AG04449 (cell line): ENCODE data around the gene TNFSF13.

Source experiments
- CTCF ChIA-PET: fragments of 350-600 bp; formaldehyde crosslinking; extraction: SDS; loops from one replicate; lab custom pipeline; 2021; ENCODE audit warnings: antibody characterized with exemption; lab: Yijun Ruan, JAX
- POLR2A ChIA-PET: fragments of 400-600, 350-600 bp; formaldehyde crosslinking; extraction: SDS; loops from one replicate; lab custom pipeline; 2020; ENCODE audit warnings: antibody characterized with exemption, inconsistent platforms; lab: Yijun Ruan, JAX
- DNase-seq: peaks from one replicate; pipeline ENCODE4 v3.0.0-alpha.2; 2010; ENCODE audit warnings: low read depth, low spot score
- H3K4me3 ChIP-seq: 2 replicates; pipeline ENCODE4 v1.5.1; 2011; ENCODE audit warnings: low read depth, mild to moderate bottlenecking, control low read depth, low read length
- CTCF ChIP-seq: IDR thresholded peaks from one replicate; pipeline ENCODE4 v1.5.1; 2011; ENCODE audit warnings: mild to moderate bottlenecking, moderate library complexity, low read length, control low read depth, inconsistent platforms; ENCODE audit not compliant: insufficient read depth; ENCODE audit errors: missing control alignments

Gene TNFSF13

DNA sequence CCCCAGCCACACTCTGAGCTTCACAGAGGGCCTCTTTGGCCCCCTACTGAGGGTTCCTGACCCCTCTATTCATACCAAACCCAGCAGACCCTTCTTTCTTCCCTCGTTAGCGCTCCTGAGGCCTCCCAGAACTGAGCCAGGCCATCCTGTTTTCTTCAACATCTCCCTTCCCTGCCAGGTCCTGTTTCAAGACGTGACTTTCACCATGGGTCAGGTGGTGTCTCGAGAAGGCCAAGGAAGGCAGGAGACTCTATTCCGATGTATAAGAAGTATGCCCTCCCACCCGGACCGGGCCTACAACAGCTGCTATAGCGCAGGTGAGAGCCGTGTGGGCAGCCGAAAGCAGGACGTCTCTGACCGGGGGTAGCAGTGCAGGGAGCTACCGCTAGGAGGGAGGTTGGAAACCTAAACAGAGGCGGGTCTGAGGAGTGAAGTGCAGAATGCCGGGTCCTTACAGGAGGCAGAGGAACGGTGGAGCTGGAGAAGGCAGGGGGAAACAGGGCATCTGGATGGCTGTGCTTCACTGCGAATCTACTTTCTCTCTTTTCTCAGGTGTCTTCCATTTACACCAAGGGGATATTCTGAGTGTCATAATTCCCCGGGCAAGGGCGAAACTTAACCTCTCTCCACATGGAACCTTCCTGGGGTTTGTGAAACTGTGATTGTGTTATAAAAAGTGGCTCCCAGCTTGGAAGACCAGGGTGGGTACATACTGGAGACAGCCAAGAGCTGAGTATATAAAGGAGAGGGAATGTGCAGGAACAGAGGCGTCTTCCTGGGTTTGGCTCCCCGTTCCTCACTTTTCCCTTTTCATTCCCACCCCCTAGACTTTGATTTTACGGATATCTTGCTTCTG lies 1.9 kb downstream of the TNFSF13 start:
- ChIA-PET POLR2A (interaction anchor here (0.9 to 2.5 kb wide), 6 partner anchors 11 to 215 kb away, joined by 3 to 13 read pairs (median 4); partner anchors contain the start of genes POLR2A and SAT2), CTCF (interaction anchor here (0.6 to 3.3 kb wide), 84 partner anchors 10 to 515 kb away, joined by 3 to 140 read pairs (median 6); partner anchors contain the start of genes CD68, CTDNEP1, GABARAP and GPS2)
- peak overlapping the region; percentile 84 for H3K4me3 ChIP-seq
- TF ChIP-seq CTCF: peak; percentile 83
- no peak for DNase-seq

- peak overlapping the region; percentile 84 for H3K4me3 ChIP-seq
- DNase-seq: peak; percentile 23
- TF ChIP-seq CTCF: peak; percentile 92
- ChIA-PET POLR2A (interaction anchor here (0.9 to 2.5 kb wide), 6 partner anchors 11 to 216 kb away, joined by 3 to 13 read pairs (median 4); partner anchors contain the start of genes POLR2A and SAT2), CTCF (interaction anchor here (0.6 to 3.3 kb wide), 86 partner anchors 9 to 515 kb away, joined by 3 to 140 read pairs (median 5); partner anchors contain the start of genes CD68, CTDNEP1, GABARAP and GPS2)
Observed at GRCh38 chr17:7561028-7561575, 2.6 kb downstream of the TNFSF13 start.

DNA sequence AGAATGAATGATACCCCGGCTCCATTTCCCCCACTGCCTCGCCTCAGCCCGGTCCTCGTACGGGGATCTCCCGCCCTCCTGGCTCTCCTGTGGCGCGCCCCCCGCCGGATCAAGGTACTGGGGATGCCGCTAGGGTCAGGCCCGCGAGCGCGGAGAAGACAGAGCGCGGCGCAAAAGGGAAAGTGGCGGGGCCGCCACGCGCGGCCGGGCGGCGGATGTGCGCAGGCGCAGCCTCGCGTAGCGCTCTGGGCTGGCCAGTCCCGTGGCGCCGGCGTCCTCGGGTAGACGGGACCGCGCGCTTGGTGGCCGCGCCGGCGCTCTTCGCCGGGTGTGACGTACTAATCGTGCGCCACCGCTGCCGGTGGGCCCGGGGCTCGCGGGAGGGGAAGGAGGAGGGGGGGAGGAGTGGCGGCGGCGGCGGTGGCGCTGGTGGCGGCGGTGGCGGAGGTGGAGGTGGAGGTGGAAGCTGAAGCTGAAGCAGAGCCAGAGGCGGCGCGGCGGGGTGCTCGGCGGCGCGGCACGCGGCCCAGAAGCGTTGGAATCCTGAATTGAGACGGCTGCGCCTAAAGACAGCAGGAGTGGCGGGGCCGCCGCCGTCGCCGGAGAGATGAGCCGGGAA lies 3.1 kb downstream of the TNFSF13 start, which contains the start of gene SENP3:
TSS of gene SENP3 (plus strand) at position 331 of the 619 bp plus-strand sequence. CDS start 1,158 bp downstream, outside the sequence.
- CTCF ChIA-PET: interaction anchor here (0.6 to 3.3 kb wide), 49 partner anchors 9 to 516 kb away, joined by 3 to 140 read pairs (median 8); partner anchors contain the start of genes CD68, CTDNEP1, GABARAP and KCTD11
- DNase-seq: peak; percentile 29

GRCh38 chr17:7562208-7562605 lies 3.7 kb downstream of the TNFSF13 start:
- DNase-seq: no peak
- CTCF ChIA-PET: interaction anchor here (0.8 to 3.3 kb wide), 10 partner anchors 8 to 238 kb away, joined by 3 to 115 read pairs (median 30); partner anchors contain the start of genes CD68, KCTD11, MPDU1 and SOX15
- TF ChIP-seq CTCF: no peak
- POLR2A ChIA-PET: interaction anchor here (0.6 to 1.2 kb wide), 2 partner anchors 18 to 127 kb away, joined by 4 read pairs; partner anchors contain the start of gene CD68
- H3K4me3 ChIP-seq: peak overlapping the region; percentile 84

More for the DNA sequence above, 3.1 kb downstream of the TNFSF13 start, which contains the start of gene SENP3:
- peak within 1 kb of the TSS; percentile 84 for H3K4me3 ChIP-seq
- POLR2A ChIA-PET: interaction anchor here (1.2 to 2.5 kb wide), 3 partner anchors 12 to 206 kb away, joined by 4 to 13 read pairs (median 4); partner anchors contain the start of gene CD68
- TF ChIP-seq CTCF: no peak

- peak overlapping the region; percentile 8 for H3K4me3 ChIP-seq
- no peak for TF ChIP-seq CTCF
- POLR2A ChIA-PET: no interaction called here
- CTCF ChIA-PET: interaction anchor here (0.8 kb wide), 1 partner anchor 49 kb away, joined by 3 read pairs; no protein-coding TSS in a partner anchor
- no peak for DNase-seq
Observed at GRCh38 chr17:7563115-7563869, 4.7 kb downstream of the TNFSF13 start.
